ENCODE results near the gene SLCO4A1.

The SLCO4A1 gene

DNA sequence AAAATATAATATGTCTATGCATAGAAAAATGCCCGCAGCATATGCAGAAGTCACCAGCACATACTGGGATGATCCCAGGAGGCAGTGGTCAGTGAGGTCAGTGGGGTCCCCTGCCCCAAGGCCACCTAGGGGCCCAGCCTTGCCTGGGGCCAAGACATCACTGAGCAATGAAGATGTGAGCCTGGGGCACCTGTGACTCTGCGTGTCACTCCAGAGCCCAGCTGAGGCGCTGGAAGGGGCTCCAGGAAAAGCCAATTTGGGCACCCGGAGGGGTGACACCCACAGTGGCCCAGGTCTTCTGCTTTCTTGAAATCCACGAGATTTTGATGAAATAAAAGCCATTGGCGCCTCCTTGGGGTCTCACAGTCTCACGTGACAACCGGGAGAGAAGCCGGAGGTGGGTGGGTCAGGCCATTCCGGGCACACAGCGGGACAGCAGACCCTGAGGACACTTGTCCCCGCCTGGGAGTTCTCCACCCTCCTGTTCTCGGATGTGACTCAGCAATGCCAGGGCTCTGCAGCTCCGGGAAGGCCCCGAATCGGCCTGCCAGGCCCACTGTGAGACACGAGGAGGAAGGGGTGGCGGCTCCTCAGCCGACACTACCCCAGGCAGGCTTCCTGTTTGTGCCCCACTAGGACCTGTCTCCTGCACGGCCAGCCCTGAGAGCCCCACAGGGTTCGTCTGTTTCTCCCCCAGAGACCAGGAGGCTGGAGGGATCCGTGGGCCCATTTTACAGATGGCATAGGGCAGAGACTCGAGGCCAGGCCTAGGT is 24.4 kb upstream of the SLCO4A1 start:
- H3K4me3 ChIP-seq (replicated peaks; ENCODE audit: low read depth, low read length), result no peak overlapping the region
- DNase-seq (ENCODE audit: extremely low read depth, low read depth), result no peak
- TF ChIP-seq, protein P1, sequence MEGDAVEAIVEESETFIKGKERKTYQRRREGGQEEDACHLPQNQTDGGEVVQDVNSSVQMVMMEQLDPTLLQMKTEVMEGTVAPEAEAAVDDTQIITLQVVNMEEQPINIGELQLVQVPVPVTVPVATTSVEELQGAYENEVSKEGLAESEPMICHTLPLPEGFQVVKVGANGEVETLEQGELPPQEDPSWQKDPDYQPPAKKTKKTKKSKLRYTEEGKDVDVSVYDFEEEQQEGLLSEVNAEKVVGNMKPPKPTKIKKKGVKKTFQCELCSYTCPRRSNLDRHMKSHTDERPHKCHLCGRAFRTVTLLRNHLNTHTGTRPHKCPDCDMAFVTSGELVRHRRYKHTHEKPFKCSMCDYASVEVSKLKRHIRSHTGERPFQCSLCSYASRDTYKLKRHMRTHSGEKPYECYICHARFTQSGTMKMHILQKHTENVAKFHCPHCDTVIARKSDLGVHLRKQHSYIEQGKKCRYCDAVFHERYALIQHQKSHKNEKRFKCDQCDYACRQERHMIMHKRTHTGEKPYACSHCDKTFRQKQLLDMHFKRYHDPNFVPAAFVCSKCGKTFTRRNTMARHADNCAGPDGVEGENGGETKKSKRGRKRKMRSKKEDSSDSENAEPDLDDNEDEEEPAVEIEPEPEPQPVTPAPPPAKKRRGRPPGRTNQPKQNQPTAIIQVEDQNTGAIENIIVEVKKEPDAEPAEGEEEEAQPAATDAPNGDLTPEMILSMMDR (IDR thresholded peaks at IDR 0.05; ENCODE audit: low read depth, low read length, missing control alignments), result no peak

GRCh38 chr20:62618611-62619529 is 23.4 kb upstream of the SLCO4A1 start:
- TF ChIP-seq, protein P1 (IDR thresholded peaks at IDR 0.05; ENCODE audit: low read depth, low read length, missing control alignments), result no peak
- no peak for DNase-seq (ENCODE audit: extremely low read depth, low read depth)
- H3K4me3 ChIP-seq (replicated peaks; ENCODE audit: low read depth, low read length), result no peak overlapping the region

DNA sequence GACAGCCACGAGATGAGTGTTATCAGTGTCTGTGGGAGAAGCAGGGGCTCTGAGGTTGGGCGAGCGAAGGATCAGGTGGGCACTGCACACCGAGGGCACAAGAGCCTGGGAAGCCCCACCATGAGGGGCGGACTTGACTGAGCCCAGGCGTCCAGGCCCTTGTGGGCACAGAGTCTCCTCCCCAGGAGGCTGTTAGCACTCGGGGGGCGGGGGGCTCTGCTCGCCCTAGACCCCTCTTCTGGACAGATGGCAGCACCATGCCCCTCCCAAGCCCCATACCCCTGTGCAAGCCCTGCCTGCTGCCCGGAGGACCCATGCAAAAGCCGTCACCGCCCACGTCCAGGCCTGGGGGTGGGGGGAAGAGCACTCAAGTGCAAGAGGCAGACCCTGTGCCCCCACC is 21.7 kb upstream of the SLCO4A1 start:
- TF ChIP-seq, protein P1 (IDR thresholded peaks at IDR 0.05; ENCODE audit: low read depth, low read length, missing control alignments), result no peak

DNA sequence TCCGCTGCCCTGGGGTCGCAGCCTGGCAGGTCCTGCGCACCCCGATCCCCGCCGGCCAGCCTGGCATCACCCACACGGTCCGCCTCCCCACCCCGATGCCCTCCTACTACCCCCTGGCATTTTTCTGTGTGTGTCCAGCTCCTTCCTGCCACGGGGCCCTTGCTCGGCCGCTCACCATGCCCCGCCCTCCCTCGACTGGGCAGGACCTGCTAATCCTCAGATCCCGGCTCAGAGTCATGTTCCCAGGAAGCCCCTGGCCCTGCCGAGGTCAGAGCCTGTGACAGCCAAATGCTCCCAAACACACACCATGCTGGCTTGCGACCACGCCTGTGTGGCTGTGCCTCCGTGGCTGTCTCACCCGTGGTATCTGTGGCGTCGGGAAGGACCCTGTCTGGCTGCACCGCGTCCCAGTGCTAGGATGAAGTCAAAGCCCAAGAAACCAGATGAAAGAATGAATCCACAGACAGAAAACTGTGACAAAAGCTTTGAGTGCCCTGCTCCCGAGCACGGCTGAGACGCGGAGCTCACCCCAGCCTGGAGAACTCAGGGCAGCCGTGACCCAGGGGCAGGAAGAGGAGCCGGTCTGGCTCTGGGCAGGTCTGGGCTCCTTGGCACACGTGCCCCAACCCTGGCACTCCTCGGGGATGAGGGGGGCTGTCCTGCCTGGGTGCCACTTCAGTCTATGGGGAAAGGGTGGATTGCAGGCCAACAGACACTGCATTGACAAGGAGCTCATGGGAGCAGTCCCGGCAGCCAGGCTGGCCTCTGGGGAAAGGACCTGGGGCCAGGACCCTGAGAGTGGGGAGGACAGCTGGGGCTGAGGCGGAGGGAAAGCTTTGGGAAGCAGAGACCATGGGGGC is 20.8 kb upstream of the SLCO4A1 start:
- no peak overlapping the region for H3K4me3 ChIP-seq (replicated peaks; ENCODE audit: low read depth, low read length)
- DNase-seq (ENCODE audit: extremely low read depth, low read depth), result no peak
- TF ChIP-seq, protein P1 (IDR thresholded peaks at IDR 0.05; ENCODE audit: low read depth, low read length, missing control alignments), result no peak

More for the DNA sequence above, 21.7 kb upstream of the SLCO4A1 start:
- no peak for DNase-seq (ENCODE audit: extremely low read depth, low read depth)
- H3K4me3 ChIP-seq (replicated peaks; ENCODE audit: low read depth, low read length), result no peak overlapping the region

GRCh38 chr20:62622178-62622876 is 20.0 kb upstream of the SLCO4A1 start:
- TF ChIP-seq, protein P1 (IDR thresholded peaks at IDR 0.05; ENCODE audit: low read depth, low read length, missing control alignments), result no peak
- H3K4me3 ChIP-seq (replicated peaks; ENCODE audit: low read depth, low read length), result no peak overlapping the region
- no peak for DNase-seq (ENCODE audit: extremely low read depth, low read depth)

Measured in HFF-Myc (cell line).